GM23338 (cell line): ENCODE data around the gene KNOP1. TPM values are rescaled to one million over a fixed set of nuclear protein-coding genes. Genes with fewer than 3 reads are reported as not detected.

ENCODE experiments used
- ATAC-seq: fragments of 200-7000 bp; cut with Tn5 transposase; 3 replicates; pipeline ENCODE4 v1.9.1; 2020
- DNase-seq: peaks from one replicate; pipeline ENCODE4 v3.0.0-alpha.2; 2015; ENCODE audit warnings: low spot score
- H2AFZ ChIP-seq: fragments of 200-600 bp; sonication (generic); 2 replicates; pipeline ENCODE4 v1.8.0; 2016; ENCODE audit warnings: antibody characterized with exemption, mild to moderate bottlenecking, moderate library complexity
- H3F3A ChIP-seq: fragments of 200-600 bp; sonication (generic); replicated peaks from 2 replicates; pipeline ENCODE4 v1.8.0; 2017; ENCODE audit warnings: antibody characterized with exemption, mixed run types, low read depth
- H3K27ac ChIP-seq: fragments of 200-600 bp; sonication (generic); 2 replicates; pipeline ENCODE4 v1.6.1; 2016; ENCODE audit warnings: low read depth
- H3K27me3 ChIP-seq: fragments of 200-600 bp; sonication (generic); 2 replicates; pipeline ENCODE4 v1.8.0; 2016; ENCODE audit warnings: mild to moderate bottlenecking, mixed run types, moderate library complexity; ENCODE audit not compliant: insufficient read depth
- H3K36me3 ChIP-seq: fragments of 200-600 bp; sonication (generic); 2 replicates; pipeline ENCODE4 v1.8.0; 2016; ENCODE audit warnings: mild to moderate bottlenecking; ENCODE audit not compliant: insufficient read depth
- H3K4me1 ChIP-seq: fragments of 200-600 bp; sonication (generic); 2 replicates; pipeline ENCODE4 v1.8.0; 2016; ENCODE audit warnings: mild to moderate bottlenecking, moderate library complexity; ENCODE audit not compliant: insufficient read depth
- H3K4me2 ChIP-seq: fragments of 200-600 bp; sonication (generic); 2 replicates; pipeline ENCODE4 v1.7.1; 2017; ENCODE audit warnings: mixed run types
- H3K4me3 ChIP-seq: fragments of 200-600 bp; sonication (generic); 2 replicates; pipeline ENCODE4 v1.6.1; 2016; ENCODE audit warnings: mixed run types
- H3K79me2 ChIP-seq: fragments of 200-600 bp; sonication (generic); replicated peaks from 2 replicates; pipeline ENCODE4 v1.8.0; 2017; ENCODE audit warnings: mild to moderate bottlenecking; ENCODE audit not compliant: insufficient read depth
- H3K9me2 ChIP-seq: fragments of 200-600 bp; sonication (generic); 2 replicates; pipeline ENCODE4 v1.8.0; 2017; ENCODE audit not compliant: insufficient read depth
- H4K20me1 ChIP-seq: fragments of 200-600 bp; sonication (generic); replicated peaks from 2 replicates; pipeline ENCODE4 v1.8.0; 2017; ENCODE audit warnings: mild to moderate bottlenecking; ENCODE audit not compliant: insufficient read depth
- H3K27ac Mint-ChIP-seq: 2 replicates; pipeline ENCODE4 v1.8.0; 2020; ENCODE audit warnings: inconsistent platforms, mild to moderate bottlenecking, moderate library complexity, mixed read lengths
- H3K27me3 Mint-ChIP-seq: 3 replicates; pipeline ENCODE4 v1.8.0; 2022; ENCODE audit warnings: low read depth, mild to moderate bottlenecking, moderate library complexity, mixed read lengths, inconsistent platforms; ENCODE audit not compliant: insufficient read depth, poor library complexity
- H3K36me3 Mint-ChIP-seq: 3 replicates; pipeline ENCODE4 v1.8.0; 2021; ENCODE audit warnings: low read depth, mild to moderate bottlenecking, inconsistent platforms, moderate library complexity, mixed read lengths
- H3K4me1 Mint-ChIP-seq: 3 replicates; pipeline ENCODE4 v1.8.0; 2020; ENCODE audit warnings: mild to moderate bottlenecking, inconsistent platforms, mixed read lengths
- H3K4me3 Mint-ChIP-seq: 3 replicates; pipeline ENCODE4 v1.8.0; 2021; ENCODE audit warnings: moderate library complexity, mild to moderate bottlenecking, inconsistent platforms, mixed read lengths
- H3K9me3 Mint-ChIP-seq: 3 replicates; pipeline ENCODE4 v1.8.0; 2020; ENCODE audit warnings: moderate library complexity, mild to moderate bottlenecking, inconsistent platforms, mixed read lengths
- CREB1 ChIP-seq: fragments of 250-450 bp; sonication (Bioruptor Pico); IDR thresholded peaks from 2 replicates; pipeline ENCODE4 v1.5.0; 2020; ENCODE audit warnings: low read depth, mild to moderate bottlenecking, moderate library complexity
- EZH2 ChIP-seq: fragments of 200-600 bp; sonication (generic); IDR thresholded peaks from one replicate; pipeline ENCODE4 v1.8.0; 2017; ENCODE audit warnings: antibody characterized with exemption, mild to moderate bottlenecking, low read depth; ENCODE audit not compliant: unreplicated experiment
- JUNB ChIP-seq: IDR thresholded peaks from one replicate; pipeline ENCODE4 v1.6.1; 2016; ENCODE audit warnings: antibody characterized with exemption; ENCODE audit not compliant: unreplicated experiment
- NANOG ChIP-seq: IDR thresholded peaks from 2 replicates; pipeline ENCODE4 v1.6.1; 2016; ENCODE audit warnings: antibody characterized with exemption, borderline replicate concordance
- POLR2AphosphoS5 ChIP-seq: IDR thresholded peaks from 2 replicates; pipeline ENCODE4 v1.6.1; 2016; ENCODE audit warnings: antibody characterized with exemption, low read depth
- ZNF114 ChIP-seq: fragments of 250-450 bp; sonication (Bioruptor Pico); IDR thresholded peaks from 2 replicates; pipeline ENCODE4 v1.5.0; 2020; ENCODE audit warnings: mild to moderate bottlenecking, moderate library complexity
- polyA plus RNA-seq: library from polyadenylated mRNA; unstranded; fragments of >200 nt; fragmentation: Nextera tagmentation; extraction: Ambion mirVana; gene quantifications from 2 replicates; pipeline ENCODE4 v1.2.1, GENCODE V29; 2016
- total RNA-seq: library from RNA; depleted of rRNA; stranded (reverse); fragments of >200 nt; shearing (Covaris generic); gene quantifications from 2 replicates; pipeline ENCODE4 v1.2.3, GENCODE V29; 2014
- TF ChIP-seq, protein P1 (sequence below): IDR thresholded peaks from one replicate; pipeline ENCODE4 v1.6.1; 2018; ENCODE audit warnings: antibody characterized with exemption; ENCODE audit not compliant: unreplicated experiment
- TF ChIP-seq, protein P2 (sequence below): fragments of 250-450 bp; sonication (Bioruptor Pico); IDR thresholded peaks from 2 replicates; pipeline ENCODE4 v1.5.0; 2020; ENCODE audit warnings: mild to moderate bottlenecking, moderate library complexity

Gene KNOP1
- total and polyA plus RNA-seq, 2 experiments from 2014 or later: 57.7 to 190 TPM

DNA sequence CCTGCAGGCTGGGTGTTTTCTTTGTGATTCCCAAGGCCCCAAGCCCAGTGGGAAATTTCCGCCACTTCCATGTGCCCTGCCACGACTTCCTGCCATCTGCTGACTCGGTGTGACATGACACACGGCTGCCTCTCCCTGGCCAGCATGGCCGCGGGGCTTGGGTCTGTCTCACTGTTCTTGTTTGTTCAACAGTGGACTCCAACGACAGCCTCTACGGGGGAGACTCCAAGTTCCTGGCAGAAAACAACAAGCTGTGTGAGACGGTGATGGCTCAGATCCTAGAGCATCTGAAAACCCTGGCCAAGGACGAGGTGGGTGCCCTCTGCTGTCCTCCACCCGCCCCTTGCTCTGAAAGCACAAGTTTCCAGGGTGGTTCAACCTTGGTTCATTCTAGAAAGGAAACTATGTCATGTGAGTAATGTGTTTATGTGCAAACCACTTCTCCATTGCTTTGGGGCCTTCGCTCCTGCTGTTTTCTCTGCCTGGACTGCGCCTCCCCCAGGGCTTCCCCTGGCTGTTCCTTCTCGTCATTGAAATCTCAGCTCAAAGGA lies 26.8 kb downstream of the KNOP1 start:
- Mint-ChIP-seq H3K4me1 (peaks cover 3% of the 10 kb centered on the region; the same call in 2 of the 3 replicates), H3K9me3 (no peaks in the 10 kb centered on the region), H3K36me3 (peaks cover 48% of the 10 kb centered on the region), H3K4me3 (no peak overlapping the region), H3K27me3 (peaks cover 5% of the 10 kb centered on the region), H3K27ac (no peak overlapping the region; the same call in 1 of the 2 replicates)
- Histone ChIP-seq H3K27me3 (no peaks in the 10 kb centered on the region), H3K27ac (no peak overlapping the region), H2AFZ (no peak overlapping the region), H3K4me1 (no peaks in the 10 kb centered on the region), H3F3A (no peaks in the 10 kb centered on the region), H3K36me3 (no peaks in the 10 kb centered on the region), H3K4me3 (no peak overlapping the region), H4K20me1 (peaks cover 5% of the 10 kb centered on the region; the same call in 1 of the 2 replicates), H3K4me2 (no peak overlapping the region), H3K79me2 (no peaks in the 10 kb centered on the region), H3K9me2 (no peaks in the 10 kb centered on the region)
- DNase-seq: no peak
- TF ChIP-seq, protein P1, sequence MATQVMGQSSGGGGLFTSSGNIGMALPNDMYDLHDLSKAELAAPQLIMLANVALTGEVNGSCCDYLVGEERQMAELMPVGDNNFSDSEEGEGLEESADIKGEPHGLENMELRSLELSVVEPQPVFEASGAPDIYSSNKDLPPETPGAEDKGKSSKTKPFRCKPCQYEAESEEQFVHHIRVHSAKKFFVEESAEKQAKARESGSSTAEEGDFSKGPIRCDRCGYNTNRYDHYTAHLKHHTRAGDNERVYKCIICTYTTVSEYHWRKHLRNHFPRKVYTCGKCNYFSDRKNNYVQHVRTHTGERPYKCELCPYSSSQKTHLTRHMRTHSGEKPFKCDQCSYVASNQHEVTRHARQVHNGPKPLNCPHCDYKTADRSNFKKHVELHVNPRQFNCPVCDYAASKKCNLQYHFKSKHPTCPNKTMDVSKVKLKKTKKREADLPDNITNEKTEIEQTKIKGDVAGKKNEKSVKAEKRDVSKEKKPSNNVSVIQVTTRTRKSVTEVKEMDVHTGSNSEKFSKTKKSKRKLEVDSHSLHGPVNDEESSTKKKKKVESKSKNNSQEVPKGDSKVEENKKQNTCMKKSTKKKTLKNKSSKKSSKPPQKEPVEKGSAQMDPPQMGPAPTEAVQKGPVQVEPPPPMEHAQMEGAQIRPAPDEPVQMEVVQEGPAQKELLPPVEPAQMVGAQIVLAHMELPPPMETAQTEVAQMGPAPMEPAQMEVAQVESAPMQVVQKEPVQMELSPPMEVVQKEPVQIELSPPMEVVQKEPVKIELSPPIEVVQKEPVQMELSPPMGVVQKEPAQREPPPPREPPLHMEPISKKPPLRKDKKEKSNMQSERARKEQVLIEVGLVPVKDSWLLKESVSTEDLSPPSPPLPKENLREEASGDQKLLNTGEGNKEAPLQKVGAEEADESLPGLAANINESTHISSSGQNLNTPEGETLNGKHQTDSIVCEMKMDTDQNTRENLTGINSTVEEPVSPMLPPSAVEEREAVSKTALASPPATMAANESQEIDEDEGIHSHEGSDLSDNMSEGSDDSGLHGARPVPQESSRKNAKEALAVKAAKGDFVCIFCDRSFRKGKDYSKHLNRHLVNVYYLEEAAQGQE: no peak
- no peak for TF ChIP-seq JUNB
- TF ChIP-seq ZNF114 (CRISPR knock-in tag): no peak
- ATAC-seq: no peak

DNA sequence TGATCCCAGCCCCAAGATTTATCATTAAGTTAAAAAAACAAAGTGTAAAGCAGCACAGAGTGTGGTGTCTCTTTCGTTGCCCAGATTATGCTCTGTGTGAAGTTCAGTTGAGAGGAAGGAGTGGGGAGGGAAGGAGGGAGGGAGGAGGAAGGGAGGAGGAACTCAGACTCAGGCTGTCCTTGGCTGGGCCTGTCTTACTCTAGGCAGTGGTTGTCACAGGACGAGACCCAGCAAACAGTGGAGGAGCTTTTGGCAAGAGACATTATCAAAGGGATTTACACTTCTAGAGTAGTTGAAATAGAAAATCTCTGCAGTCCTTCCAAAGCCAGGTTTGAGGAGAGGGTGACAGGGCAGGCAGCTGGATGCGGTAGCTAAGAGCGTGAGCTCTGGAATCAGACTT lies 27.8 kb downstream of the KNOP1 start:
- H3K4me3 Mint-ChIP-seq: no peak overlapping the region
- H3K36me3 ChIP-seq: peaks cover 6% of the 10 kb centered on the region
- no peak for ATAC-seq
- peaks cover 5% of the 10 kb centered on the region; the same call in 1 of the 2 replicates for H4K20me1 ChIP-seq
- no peak overlapping the region for H2AFZ ChIP-seq
- H3K4me2 ChIP-seq: no peak overlapping the region
- H3K36me3 Mint-ChIP-seq: peaks cover 50% of the 10 kb centered on the region
- H3K9me3 Mint-ChIP-seq: peaks cover 4% of the 10 kb centered on the region; the same call in 2 of the 3 replicates
- no peak overlapping the region for H3K27ac Mint-ChIP-seq
- no peak for DNase-seq
- no peaks in the 10 kb centered on the region for H3K4me1 ChIP-seq
- no peaks in the 10 kb centered on the region for H3F3A ChIP-seq
- no peaks in the 10 kb centered on the region for H3K9me2 ChIP-seq
- peaks cover 3% of the 10 kb centered on the region; the same call in 2 of the 3 replicates for H3K4me1 Mint-ChIP-seq
- H3K27me3 Mint-ChIP-seq: peaks cover 5% of the 10 kb centered on the region
- H3K27me3 ChIP-seq: no peaks in the 10 kb centered on the region
- no peaks in the 10 kb centered on the region for H3K79me2 ChIP-seq
- H3K4me3 ChIP-seq: no peak overlapping the region
- no peak overlapping the region for H3K27ac ChIP-seq
- TF ChIP-seq EZH2 (no peak), POLR2AphosphoS5 (no peak), CREB1 (CRISPR knock-in tag) (no peak), ZNF114 (CRISPR knock-in tag) (no peak), NANOG (no peak)
- TF ChIP-seq, protein P1: no peak
- TF ChIP-seq, protein P2, sequence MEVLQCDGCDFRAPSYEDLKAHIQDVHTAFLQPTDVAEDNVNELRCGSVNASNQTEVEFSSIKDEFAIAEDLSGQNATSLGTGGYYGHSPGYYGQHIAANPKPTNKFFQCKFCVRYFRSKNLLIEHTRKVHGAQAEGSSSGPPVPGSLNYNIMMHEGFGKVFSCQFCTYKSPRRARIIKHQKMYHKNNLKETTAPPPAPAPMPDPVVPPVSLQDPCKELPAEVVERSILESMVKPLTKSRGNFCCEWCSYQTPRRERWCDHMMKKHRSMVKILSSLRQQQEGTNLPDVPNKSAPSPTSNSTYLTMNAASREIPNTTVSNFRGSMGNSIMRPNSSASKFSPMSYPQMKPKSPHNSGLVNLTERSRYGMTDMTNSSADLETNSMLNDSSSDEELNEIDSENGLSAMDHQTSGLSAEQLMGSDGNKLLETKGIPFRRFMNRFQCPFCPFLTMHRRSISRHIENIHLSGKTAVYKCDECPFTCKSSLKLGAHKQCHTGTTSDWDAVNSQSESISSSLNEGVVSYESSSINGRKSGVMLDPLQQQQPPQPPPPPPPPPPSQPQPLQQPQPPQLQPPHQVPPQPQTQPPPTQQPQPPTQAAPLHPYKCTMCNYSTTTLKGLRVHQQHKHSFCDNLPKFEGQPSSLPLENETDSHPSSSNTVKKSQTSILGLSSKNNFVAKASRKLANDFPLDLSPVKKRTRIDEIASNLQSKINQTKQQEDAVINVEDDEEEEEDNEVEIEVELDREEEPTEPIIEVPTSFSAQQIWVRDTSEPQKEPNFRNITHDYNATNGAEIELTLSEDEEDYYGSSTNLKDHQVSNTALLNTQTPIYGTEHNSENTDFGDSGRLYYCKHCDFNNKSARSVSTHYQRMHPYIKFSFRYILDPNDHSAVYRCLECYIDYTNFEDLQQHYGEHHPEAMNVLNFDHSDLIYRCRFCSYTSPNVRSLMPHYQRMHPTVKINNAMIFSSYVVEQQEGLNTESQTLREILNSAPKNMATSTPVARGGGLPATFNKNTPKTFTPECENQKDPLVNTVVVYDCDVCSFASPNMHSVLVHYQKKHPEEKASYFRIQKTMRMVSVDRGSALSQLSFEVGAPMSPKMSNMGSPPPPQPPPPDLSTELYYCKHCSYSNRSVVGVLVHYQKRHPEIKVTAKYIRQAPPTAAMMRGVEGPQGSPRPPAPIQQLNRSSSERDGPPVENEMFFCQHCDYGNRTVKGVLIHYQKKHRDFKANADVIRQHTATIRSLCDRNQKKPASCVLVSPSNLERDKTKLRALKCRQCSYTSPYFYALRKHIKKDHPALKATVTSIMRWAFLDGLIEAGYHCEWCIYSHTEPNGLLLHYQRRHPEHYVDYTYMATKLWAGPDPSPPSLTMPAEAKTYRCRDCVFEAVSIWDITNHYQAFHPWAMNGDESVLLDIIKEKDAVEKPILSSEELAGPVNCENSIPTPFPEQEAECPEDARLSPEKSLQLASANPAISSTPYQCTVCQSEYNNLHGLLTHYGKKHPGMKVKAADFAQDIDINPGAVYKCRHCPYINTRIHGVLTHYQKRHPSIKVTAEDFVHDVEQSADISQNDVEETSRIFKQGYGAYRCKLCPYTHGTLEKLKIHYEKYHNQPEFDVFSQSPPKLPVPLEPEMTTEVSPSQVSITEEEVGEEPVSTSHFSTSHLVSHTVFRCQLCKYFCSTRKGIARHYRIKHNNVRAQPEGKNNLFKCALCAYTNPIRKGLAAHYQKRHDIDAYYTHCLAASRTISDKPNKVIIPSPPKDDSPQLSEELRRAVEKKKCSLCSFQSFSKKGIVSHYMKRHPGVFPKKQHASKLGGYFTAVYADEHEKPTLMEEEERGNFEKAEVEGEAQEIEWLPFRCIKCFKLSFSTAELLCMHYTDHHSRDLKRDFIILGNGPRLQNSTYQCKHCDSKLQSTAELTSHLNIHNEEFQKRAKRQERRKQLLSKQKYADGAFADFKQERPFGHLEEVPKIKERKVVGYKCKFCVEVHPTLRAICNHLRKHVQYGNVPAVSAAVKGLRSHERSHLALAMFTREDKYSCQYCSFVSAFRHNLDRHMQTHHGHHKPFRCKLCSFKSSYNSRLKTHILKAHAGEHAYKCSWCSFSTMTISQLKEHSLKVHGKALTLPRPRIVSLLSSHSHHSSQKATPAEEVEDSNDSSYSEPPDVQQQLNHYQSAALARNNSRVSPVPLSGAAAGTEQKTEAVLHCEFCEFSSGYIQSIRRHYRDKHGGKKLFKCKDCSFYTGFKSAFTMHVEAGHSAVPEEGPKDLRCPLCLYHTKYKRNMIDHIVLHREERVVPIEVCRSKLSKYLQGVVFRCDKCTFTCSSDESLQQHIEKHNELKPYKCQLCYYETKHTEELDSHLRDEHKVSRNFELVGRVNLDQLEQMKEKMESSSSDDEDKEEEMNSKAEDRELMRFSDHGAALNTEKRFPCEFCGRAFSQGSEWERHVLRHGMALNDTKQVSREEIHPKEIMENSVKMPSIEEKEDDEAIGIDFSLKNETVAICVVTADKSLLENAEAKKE (CRISPR knock-in tag): no peak
